ENCODE data around the gene TPSG1.

GRCh38 chr16:1176280-1176897 is 48.7 kb downstream of the TPSG1 start:
- no peak for TF ChIP-seq OSR1 (CRISPR knock-in tag; IDR thresholded peaks at IDR 0.05)
- no peak for TF ChIP-seq ZFP3 (CRISPR knock-in tag; IDR thresholded peaks at IDR 0.05)
- no peak for TF ChIP-seq ARNTL (CRISPR knock-in tag; IDR thresholded peaks at IDR 0.05; ENCODE audit: borderline replicate concordance, low read depth)
- TF ChIP-seq GLIS3 (CRISPR knock-in tag; IDR thresholded peaks at IDR 0.05) = no peak
- no peak for TF ChIP-seq ZNF8 (CRISPR knock-in tag; IDR thresholded peaks at IDR 0.05)
- TF ChIP-seq ZFP30 (CRISPR knock-in tag; IDR thresholded peaks at IDR 0.05) = no peak
- no peak for TF ChIP-seq POU6F1 (CRISPR knock-in tag; IDR thresholded peaks at IDR 0.05; ENCODE audit: borderline replicate concordance, low read depth)
- no peak for TF ChIP-seq CREB5 (CRISPR knock-in tag; IDR thresholded peaks at IDR 0.05; ENCODE audit: low read depth)
- TF ChIP-seq TOX (CRISPR knock-in tag; IDR thresholded peaks at IDR 0.05; ENCODE audit: borderline replicate concordance) = no peak
- no peak for TF ChIP-seq ISL1 (CRISPR knock-in tag; IDR thresholded peaks at IDR 0.05)
- TF ChIP-seq PATZ1 (CRISPR knock-in tag; IDR thresholded peaks at IDR 0.05; ENCODE audit: borderline replicate concordance) = no peak
- no peak for TF ChIP-seq ZC3H10 (CRISPR knock-in tag; IDR thresholded peaks at IDR 0.05)
- TF ChIP-seq TSHZ2 (CRISPR knock-in tag; IDR thresholded peaks at IDR 0.05) = no peak
- no peak for TF ChIP-seq ZNF565 (CRISPR knock-in tag; conservative IDR thresholded peaks at IDR 0.05; ENCODE audit: low read depth)

All from SK-N-SH treated with all-trans-retinoic acid at 6 μM for 48 hours (cell line).